CD14-positive monocyte (primary cell): ENCODE results near the gene SIGMAR1. TPM values are rescaled to one million over a fixed set of nuclear protein-coding genes. Genes with fewer than 3 reads are reported as not detected.
A peak's percentile ranks its signal among the peaks of the same experiment; 100 is the strongest.

Experiments
- DNase-seq, 3 donors: peaks; one replicate each; pipeline ENCODE4 v3.0.0-alpha.2; 2011 to 2022
- H2AFZ ChIP-seq: 2 replicates; pipeline ENCODE4 v1.6.0; 2012; ENCODE audit warnings: mild to moderate bottlenecking, low read depth, low read length, inconsistent platforms; ENCODE audit not compliant: insufficient read depth, poor library complexity, severe bottlenecking
- H3K27ac ChIP-seq, 2 donors: 1 replicate in 1 of 2; 2 replicates in 1 of 2; pipeline ENCODE4 v1.5.1; 2012 to 2013; ENCODE audit warnings: low read length in 2 of 2, control low read depth in 1 of 2, inconsistent platforms in 1 of 2, low read depth in 1 of 2, mild to moderate bottlenecking in 1 of 2
- H3K27me3 ChIP-seq, 2 donors: one replicate each; pipeline versions ENCODE4 v1.6.0 to v1.6.1; 2011 to 2013; ENCODE audit warnings: low read length in 2 of 2; ENCODE audit not compliant: control insufficient read depth in 2 of 2, insufficient read depth in 2 of 2
- H3K36me3 ChIP-seq, 2 donors: replicated peaks in 1 of 2; 1 replicate in 1 of 2; 2 replicates in 1 of 2; pipeline versions ENCODE4 v1.5.1 to v1.6.1; 2012 to 2013; ENCODE audit warnings: low read length in 2 of 2, control low read depth in 1 of 2, inconsistent platforms in 1 of 2, mild to moderate bottlenecking in 1 of 2; ENCODE audit not compliant: insufficient read depth in 2 of 2, control insufficient read depth in 1 of 2
- H3K4me1 ChIP-seq, 2 donors: 1 replicate in 1 of 2; 2 replicates in 1 of 2; pipeline versions ENCODE4 v1.5.1 to v1.6.1; 2012 to 2013; ENCODE audit warnings: low read length in 2 of 2, control low read depth in 1 of 2, inconsistent platforms in 1 of 2, mild to moderate bottlenecking in 1 of 2, moderate library complexity in 1 of 2; ENCODE audit not compliant: insufficient read depth in 2 of 2, control insufficient read depth in 1 of 2
- H3K4me2 ChIP-seq: replicated peaks from 2 replicates; pipeline ENCODE3; 2012; ENCODE audit warnings: low read length, moderate library complexity, mild to moderate bottlenecking; ENCODE audit not compliant: poor library complexity, severe bottlenecking; ENCODE audit errors: extremely low read depth
- H3K4me3 ChIP-seq, 3 experiments: fragments of 200-600 bp in 1 of 3; sonication (generic) in 1 of 3; replicated peaks in 1 of 3; 1 replicate in 2 of 3; 2 replicates in 1 of 3; pipeline ENCODE4 v1.5.1; 2011 to 2013; ENCODE audit warnings: low read length in 3 of 3, mild to moderate bottlenecking in 3 of 3, control low read depth in 2 of 3, low read depth in 2 of 3, inconsistent platforms in 1 of 3, moderate library complexity in 1 of 3
- H3K79me2 ChIP-seq: 2 replicates; pipeline ENCODE4 v1.6.0; 2012; ENCODE audit warnings: mild to moderate bottlenecking, control low read depth, inconsistent platforms, low read length, moderate library complexity; ENCODE audit not compliant: insufficient read depth
- H3K9ac ChIP-seq: 2 replicates; pipeline ENCODE4 v1.6.0; 2017; ENCODE audit warnings: low read length, mild to moderate bottlenecking; ENCODE audit not compliant: insufficient read depth, poor library complexity, severe bottlenecking
- H3K9me3 ChIP-seq, 2 donors: replicated peaks in 1 of 2; 1 replicate in 1 of 2; 2 replicates in 1 of 2; pipeline versions ENCODE4 v1.5.1 to v1.6.1; 2012 to 2013; ENCODE audit warnings: low read length in 2 of 2, control low read depth in 1 of 2; ENCODE audit not compliant: control insufficient read depth in 1 of 2, insufficient read depth in 1 of 2
- H4K20me1 ChIP-seq: 2 replicates; pipeline ENCODE4 v1.6.0; 2012; ENCODE audit warnings: mild to moderate bottlenecking, low read length, control low read depth, moderate library complexity; ENCODE audit not compliant: insufficient read depth
- H3K27ac Mint-ChIP-seq, 7 donors: one replicate each; pipeline ENCODE4 v1.8.0; 2020; ENCODE audit warnings: mild to moderate bottlenecking in 7 of 7, mixed read lengths in 7 of 7, moderate library complexity in 6 of 7, inconsistent platforms in 2 of 7
- H3K27me3 Mint-ChIP-seq, 3 donors: one replicate each; pipeline ENCODE4 v1.8.0; 2021 to 2022; ENCODE audit warnings: low read depth in 3 of 3, mild to moderate bottlenecking in 3 of 3, mixed read lengths in 3 of 3, moderate library complexity in 3 of 3, inconsistent platforms in 1 of 3
- H3K36me3 Mint-ChIP-seq, 2 donors: one replicate each; pipeline ENCODE4 v1.8.0; 2020; ENCODE audit warnings: mixed read lengths in 2 of 2, inconsistent platforms in 1 of 2, mild to moderate bottlenecking in 1 of 2
- H3K4me1 Mint-ChIP-seq: one replicate; pipeline ENCODE4 v1.8.0; 2020; ENCODE audit warnings: mild to moderate bottlenecking, mixed read lengths
- H3K4me3 Mint-ChIP-seq, 2 donors: one replicate each; pipeline ENCODE4 v1.8.0; 2020; ENCODE audit warnings: mild to moderate bottlenecking in 2 of 2, mixed read lengths in 2 of 2, moderate library complexity in 1 of 2
- H3K9me3 Mint-ChIP-seq, 7 donors: one replicate each; pipeline ENCODE4 v1.8.0; 2020 to 2022; ENCODE audit warnings: mixed read lengths in 7 of 7, mild to moderate bottlenecking in 6 of 7, moderate library complexity in 6 of 7, inconsistent platforms in 2 of 7
- CTCF ChIP-seq: fragments of 200-600 bp; IDR thresholded peaks from one replicate; pipeline ENCODE4 v1.8.0; 2022; ENCODE audit warnings: antibody characterized with exemption, mild to moderate bottlenecking
- WGBS: methylation state at CpG from one replicate; pipeline ENCODE4 v1.1.5; 2013; ENCODE audit warnings: missing lambda C conversion rate; ENCODE audit not compliant: insufficient coverage; 5-methylcytosine and 5-hydroxymethylcytosine counted together
- intact Hi-C, 2 donors: fragments of 100-400 bp; cut with micrococcal nuclease; formaldehyde crosslinking; loops; one replicate each; pipeline versions ENCODE4 v1.15.0 to v1.15.1; 2023
- polyA plus RNA-seq, 3 donors: library from polyadenylated mRNA; depleted of rRNA in 1 of 3; unstranded in 2 of 3; stranded (reverse) in 1 of 3; fragments of 300-500 nt in 2 of 3; fragments of >200 nt in 1 of 3; fragmentation: Illumina TruSeq in 2 of 3; gene quantifications; 1 replicate in 2 of 3; 2 replicates in 1 of 3; pipeline ENCODE4 v1.2.3, GENCODE V29; 2012 to 2021

The SIGMAR1 gene
- polyA plus RNA-seq, 3 donors: 26.6 to 59.6 (median 49.5) TPM

- no peak overlapping the region for H3K9ac ChIP-seq
- Mint-ChIP-seq H3K4me1 (peaks cover 27% of the 10 kb centered on the region), H3K27ac (no peak overlapping the region), H3K27me3 (peaks cover 0 to 4% (median 0%) of the 10 kb centered on the region in 3 donors), H3K9me3 (peaks cover 0 to 3% (median 0%) of the 10 kb centered on the region in 7 donors), H3K4me3 (peak overlapping the region in 1 of 2 donors; percentile 29), H3K36me3 (peaks cover 17 to 20% of the 10 kb centered on the region in 2 donors)
- H3K27me3 ChIP-seq: peaks cover 0 to 2% of the 10 kb centered on the region in 2 donors
- TF ChIP-seq CTCF: no peak
- 96% methylated on average over 19 of the region's 20 CpGs for WGBS
- intact Hi-C loops: loop anchor here (5.0 to 10.0 kb wide), 2 partner anchors 153 to 156 kb away; partner anchors contain the start of genes DNAI1 (in 2 of the 2) and FAM219A (in 2 of the 2)
- peaks cover 24 to 30% of the 10 kb centered on the region in 2 donors for H3K4me1 ChIP-seq
- peak overlapping the region; percentile 80 for H3K4me2 ChIP-seq
- peak in 1 of 3 donors; percentile 9 for DNase-seq
- peak overlapping the region in 1 of 3 experiments; percentile 91 for H3K4me3 ChIP-seq
- H3K79me2 ChIP-seq: peaks cover 13% of the 10 kb centered on the region
- no peaks in the 10 kb centered on the region for H4K20me1 ChIP-seq
- peak overlapping the region; percentile 100 for H2AFZ ChIP-seq
- H3K27ac ChIP-seq: no peak overlapping the region
- H3K9me3 ChIP-seq: no peaks in the 10 kb centered on the region
- peaks cover 17 to 23% of the 10 kb centered on the region in 2 donors for H3K36me3 ChIP-seq
Measured at GRCh38 chr9:34610434-34611206, 27.0 kb downstream of the SIGMAR1 start.

DNA sequence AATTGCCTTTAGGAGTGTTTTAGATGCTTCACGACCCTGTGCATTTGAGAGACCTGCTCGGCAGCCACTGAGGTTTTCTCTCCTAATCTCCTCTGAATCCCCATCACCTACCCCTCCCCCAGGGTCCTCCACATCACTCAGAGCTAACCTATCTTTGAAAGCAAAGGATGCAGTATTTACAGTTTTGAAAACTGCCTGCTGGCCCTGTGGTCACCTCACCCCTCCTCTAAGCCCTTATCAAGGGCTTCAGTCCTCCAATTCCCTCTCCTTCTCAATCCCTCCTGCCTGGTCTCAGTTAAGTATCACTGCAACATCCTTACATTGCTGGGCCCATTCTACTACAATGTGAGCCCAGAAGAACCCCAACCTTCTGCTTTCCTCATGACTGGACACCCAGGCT lies 30.3 kb downstream of the SIGMAR1 start:
- Histone ChIP-seq H3K27me3 (peaks cover 0 to 2% of the 10 kb centered on the region in 2 donors), H3K9me3 (no peaks in the 10 kb centered on the region), H3K79me2 (peaks cover 13% of the 10 kb centered on the region), H3K4me2 (no peak overlapping the region), H3K9ac (no peak overlapping the region), H3K4me1 (peaks cover 15 to 20% of the 10 kb centered on the region in 2 donors), H3K4me3 (no peak overlapping the region), H3K27ac (no peak overlapping the region), H4K20me1 (no peaks in the 10 kb centered on the region), H2AFZ (no peak overlapping the region), H3K36me3 (no peaks in the 10 kb centered on the region)
- Mint-ChIP-seq H3K36me3 (no peaks in the 10 kb centered on the region), H3K27ac (no peak overlapping the region), H3K4me1 (peaks cover 17% of the 10 kb centered on the region), H3K27me3 (peaks cover 6 to 7% (median 7%) of the 10 kb centered on the region in 3 donors), H3K9me3 (peaks cover 0 to 3% (median 0%) of the 10 kb centered on the region in 7 donors), H3K4me3 (no peak overlapping the region)
- intact Hi-C loops: no loop called here
- no peak for DNase-seq
- 80% methylated on average over 1 of the region's 2 CpGs for WGBS
- TF ChIP-seq CTCF: no peak
